Neural cell (in vitro differentiated cells): Measurements from ENCODE around the gene ODC1. TPM values are rescaled to one million over a fixed set of nuclear protein-coding genes. Genes with fewer than 3 reads are reported as not detected.

Experiments used
- H2AFZ ChIP-seq: fragments of 200-600, 300-800 bp; sonication (generic), shearing (Covaris generic); 2 replicates; pipeline ENCODE4 v1.6.0; 2014; ENCODE audit warnings: low read depth, mild to moderate bottlenecking, antibody characterized with exemption, low read length, moderate library complexity
- H3F3A ChIP-seq: fragments of 200-600 bp; shearing (Covaris generic); 2 replicates; pipeline ENCODE4 v1.6.1; 2016; ENCODE audit warnings: mild to moderate bottlenecking, moderate library complexity, mixed read lengths, antibody characterized with exemption, low read length; ENCODE audit not compliant: insufficient read depth, poor library complexity, severe bottlenecking
- H3K27ac ChIP-seq: fragments of 200-600, 300-800 bp; sonication (generic), shearing (Covaris generic); 2 replicates; pipeline ENCODE4 v1.5.1; 2014; ENCODE audit warnings: mild to moderate bottlenecking, low read length, moderate library complexity
- H3K27me3 ChIP-seq: fragments of 300-800, 200-600 bp; sonication (generic), shearing (Covaris generic); 2 replicates; pipeline ENCODE4 v1.6.0; 2014; ENCODE audit warnings: mild to moderate bottlenecking, low read depth, low read length, moderate library complexity; ENCODE audit not compliant: insufficient read depth
- H3K36me3 ChIP-seq: fragments of 300-800, 200-600 bp; sonication (generic), shearing (Covaris generic); 2 replicates; pipeline ENCODE4 v1.5.1; 2014; ENCODE audit warnings: mild to moderate bottlenecking, antibody characterized with exemption, low read length, moderate library complexity; ENCODE audit not compliant: insufficient read depth
- H3K4me2 ChIP-seq: fragments of 300-800, 200-600 bp; sonication (generic), shearing (Covaris generic); 2 replicates; pipeline ENCODE4 v1.6.0; 2014; ENCODE audit warnings: mild to moderate bottlenecking, low read length
- H3K4me3 ChIP-seq: fragments of 300-800, 200-600 bp; sonication (generic), shearing (Covaris generic); 2 replicates; pipeline ENCODE4 v1.5.1; 2014; ENCODE audit warnings: mild to moderate bottlenecking, low read length, moderate library complexity
- H3K79me2 ChIP-seq: fragments of 200-600 bp; shearing (Covaris generic); replicated peaks from 2 replicates; pipeline ENCODE4 v1.6.0; 2014; ENCODE audit warnings: mild to moderate bottlenecking, low read length, moderate library complexity; ENCODE audit not compliant: insufficient read depth
- H3K9ac ChIP-seq: fragments of 300-800, 200-600 bp; sonication (generic), shearing (Covaris generic); 2 replicates; pipeline ENCODE4 v1.6.1; 2016; ENCODE audit warnings: mild to moderate bottlenecking, low read length, mixed read lengths
- H3K9me2 ChIP-seq: fragments of 200-600 bp; shearing (Covaris generic); 2 replicates; pipeline ENCODE4 v1.6.1; 2016; ENCODE audit warnings: mild to moderate bottlenecking, low read length, mixed read lengths; ENCODE audit not compliant: insufficient read depth
- H3K9me3 ChIP-seq: fragments of 200-600, 300-800 bp; sonication (generic), shearing (Covaris generic); 2 replicates; pipeline ENCODE4 v1.6.1; 2016; ENCODE audit warnings: mild to moderate bottlenecking, mixed run types, low read length, moderate library complexity, mixed read lengths
- H4K20me1 ChIP-seq: fragments of 200-600 bp; shearing (Covaris generic); 2 replicates; pipeline ENCODE4 v1.6.1; 2016; ENCODE audit warnings: mild to moderate bottlenecking, mixed run types; ENCODE audit not compliant: insufficient read depth
- CTCF ChIP-seq: fragments of 450-650 bp; IDR thresholded peaks from 2 replicates; pipeline ENCODE4 v1.5.1; 2014; ENCODE audit warnings: antibody characterized with exemption, mild to moderate bottlenecking, moderate library complexity; ENCODE audit not compliant: poor library complexity, severe bottlenecking
- EZH2 ChIP-seq: fragments of 200-600, 300-800 bp; shearing (Covaris generic), sonication (generic); IDR thresholded peaks from 2 replicates; pipeline ENCODE4 v1.6.1; 2014; ENCODE audit warnings: antibody characterized with exemption, low read length, borderline replicate concordance, mild to moderate bottlenecking; ENCODE audit not compliant: insufficient read depth, poor library complexity, severe bottlenecking
- POLR2AphosphoS5 ChIP-seq: IDR thresholded peaks from 2 replicates; pipeline ENCODE4 v1.6.1; 2012
- RAD21 ChIP-seq: fragments of 450-650 bp; conservative IDR thresholded peaks from 2 replicates; pipeline ENCODE4 v1.6.1; 2014; ENCODE audit warnings: antibody characterized with exemption, mild to moderate bottlenecking, moderate library complexity
- SMC3 ChIP-seq: fragments of 450-650 bp; conservative IDR thresholded peaks from 2 replicates; pipeline ENCODE4 v1.6.1; 2014; ENCODE audit warnings: antibody characterized with exemption, mild to moderate bottlenecking, moderate library complexity; ENCODE audit not compliant: poor library complexity
- TAF1 ChIP-seq: IDR thresholded peaks from 2 replicates; pipeline ENCODE4 v1.6.1; 2012; ENCODE audit warnings: low read depth
- polyA plus RNA-seq: library from polyadenylated mRNA; depleted of rRNA; stranded (reverse); fragments of >200 nt; gene quantifications from 2 replicates; pipeline ENCODE4 v1.2.3, GENCODE V29; 2014
- TF ChIP-seq, protein P1 (sequence below): IDR thresholded peaks from 2 replicates; pipeline ENCODE4 v1.6.1; 2012; ENCODE audit warnings: borderline replicate concordance

The ODC1 gene
- polyA plus RNA-seq, 1 donor from 2014 or later = 1,107 TPM

DNA sequence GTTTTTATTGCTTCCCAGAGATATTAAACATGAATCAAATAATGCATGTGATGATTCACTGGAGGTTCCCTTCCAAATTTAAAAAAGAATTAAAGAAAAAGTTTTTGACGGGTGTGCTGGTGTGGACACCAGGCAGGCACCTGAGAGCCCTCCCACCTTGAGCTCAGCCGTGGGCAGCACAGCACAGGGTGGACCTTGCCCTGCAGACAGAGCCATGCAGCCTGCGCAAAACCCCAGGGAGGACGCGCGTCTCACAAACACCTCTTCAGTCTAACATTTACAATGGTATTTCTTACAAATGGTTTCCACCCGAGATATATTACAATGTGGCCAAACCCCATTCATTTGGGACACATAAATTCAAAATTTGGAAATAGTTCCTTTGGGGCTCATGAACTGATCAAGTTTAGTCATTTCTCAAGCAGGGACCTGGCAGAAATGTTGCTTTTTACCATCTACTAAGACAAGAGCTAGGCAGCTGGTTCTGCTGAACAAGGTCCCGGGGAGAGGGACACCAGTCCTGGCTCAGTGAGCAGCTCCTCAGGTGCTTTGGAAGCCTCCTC is 45.4 kb downstream of the ODC1 start:
- Histone ChIP-seq H3K9ac (no peak overlapping the region), H3K27ac (no peak overlapping the region), H3K9me3 (no peaks in the 10 kb centered on the region), H2AFZ (no peak overlapping the region), H3F3A (no peaks in the 10 kb centered on the region), H3K4me2 (no peak overlapping the region), H3K79me2 (no peaks in the 10 kb centered on the region), H3K9me2 (no peaks in the 10 kb centered on the region), H3K4me3 (no peak overlapping the region), H3K36me3 (no peaks in the 10 kb centered on the region), H4K20me1 (no peaks in the 10 kb centered on the region), H3K27me3 (no peaks in the 10 kb centered on the region)
- TF ChIP-seq, protein P1, sequence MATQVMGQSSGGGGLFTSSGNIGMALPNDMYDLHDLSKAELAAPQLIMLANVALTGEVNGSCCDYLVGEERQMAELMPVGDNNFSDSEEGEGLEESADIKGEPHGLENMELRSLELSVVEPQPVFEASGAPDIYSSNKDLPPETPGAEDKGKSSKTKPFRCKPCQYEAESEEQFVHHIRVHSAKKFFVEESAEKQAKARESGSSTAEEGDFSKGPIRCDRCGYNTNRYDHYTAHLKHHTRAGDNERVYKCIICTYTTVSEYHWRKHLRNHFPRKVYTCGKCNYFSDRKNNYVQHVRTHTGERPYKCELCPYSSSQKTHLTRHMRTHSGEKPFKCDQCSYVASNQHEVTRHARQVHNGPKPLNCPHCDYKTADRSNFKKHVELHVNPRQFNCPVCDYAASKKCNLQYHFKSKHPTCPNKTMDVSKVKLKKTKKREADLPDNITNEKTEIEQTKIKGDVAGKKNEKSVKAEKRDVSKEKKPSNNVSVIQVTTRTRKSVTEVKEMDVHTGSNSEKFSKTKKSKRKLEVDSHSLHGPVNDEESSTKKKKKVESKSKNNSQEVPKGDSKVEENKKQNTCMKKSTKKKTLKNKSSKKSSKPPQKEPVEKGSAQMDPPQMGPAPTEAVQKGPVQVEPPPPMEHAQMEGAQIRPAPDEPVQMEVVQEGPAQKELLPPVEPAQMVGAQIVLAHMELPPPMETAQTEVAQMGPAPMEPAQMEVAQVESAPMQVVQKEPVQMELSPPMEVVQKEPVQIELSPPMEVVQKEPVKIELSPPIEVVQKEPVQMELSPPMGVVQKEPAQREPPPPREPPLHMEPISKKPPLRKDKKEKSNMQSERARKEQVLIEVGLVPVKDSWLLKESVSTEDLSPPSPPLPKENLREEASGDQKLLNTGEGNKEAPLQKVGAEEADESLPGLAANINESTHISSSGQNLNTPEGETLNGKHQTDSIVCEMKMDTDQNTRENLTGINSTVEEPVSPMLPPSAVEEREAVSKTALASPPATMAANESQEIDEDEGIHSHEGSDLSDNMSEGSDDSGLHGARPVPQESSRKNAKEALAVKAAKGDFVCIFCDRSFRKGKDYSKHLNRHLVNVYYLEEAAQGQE = no peak
- TF ChIP-seq TAF1 (no peak), SMC3 (no peak)

DNA sequence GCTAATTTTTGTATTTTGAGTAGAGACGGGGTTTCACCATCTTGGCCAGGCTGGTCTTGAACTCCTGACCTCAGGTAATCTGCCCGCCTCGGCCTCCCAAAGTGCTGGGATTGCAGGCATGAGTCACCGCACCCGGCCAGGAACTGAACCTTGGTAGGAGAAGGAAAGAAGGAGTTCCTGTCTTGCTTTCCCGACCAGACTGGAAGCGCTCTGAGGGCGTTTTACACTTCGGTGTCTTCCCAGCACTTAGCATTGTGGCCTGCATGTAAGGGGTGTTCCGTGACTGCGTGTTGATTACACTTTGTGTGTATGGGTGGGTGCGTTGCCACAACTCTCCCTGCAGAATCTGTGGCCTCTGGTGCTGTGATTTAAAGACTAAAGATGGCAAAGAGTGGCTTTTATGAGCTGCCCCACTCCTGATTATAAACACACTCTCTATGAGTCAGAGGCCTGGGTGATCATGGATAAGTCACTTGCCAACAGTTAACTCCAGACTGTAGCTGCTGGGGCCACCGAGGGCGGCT is 46.0 kb downstream of the ODC1 start:
- no peaks in the 10 kb centered on the region for H3K36me3 ChIP-seq
- no peaks in the 10 kb centered on the region for H3K27me3 ChIP-seq
- no peak overlapping the region for H3K4me3 ChIP-seq
- H3F3A ChIP-seq = no peaks in the 10 kb centered on the region
- H3K4me2 ChIP-seq = no peak overlapping the region
- H3K9me3 ChIP-seq = no peaks in the 10 kb centered on the region
- no peak overlapping the region for H3K9ac ChIP-seq
- no peaks in the 10 kb centered on the region for H3K9me2 ChIP-seq
- no peak overlapping the region for H2AFZ ChIP-seq
- H4K20me1 ChIP-seq = no peaks in the 10 kb centered on the region
- TF ChIP-seq POLR2AphosphoS5 = no peak
- no peak overlapping the region for H3K27ac ChIP-seq
- no peaks in the 10 kb centered on the region for H3K79me2 ChIP-seq

GRCh38 chr2:10400978-10401951 is 46.9 kb downstream of the ODC1 start:
- H4K20me1 ChIP-seq = no peaks in the 10 kb centered on the region
- H3K9ac ChIP-seq = no peak overlapping the region
- H3K9me2 ChIP-seq = no peaks in the 10 kb centered on the region
- H3K4me2 ChIP-seq = no peak overlapping the region
- TF ChIP-seq CTCF = no peak
- TF ChIP-seq RAD21 = no peak
- TF ChIP-seq POLR2AphosphoS5 = no peak
- TF ChIP-seq EZH2 = no peak
- H3K27me3 ChIP-seq = no peaks in the 10 kb centered on the region
- H3K79me2 ChIP-seq = no peaks in the 10 kb centered on the region
- H2AFZ ChIP-seq = no peak overlapping the region
- H3K9me3 ChIP-seq = no peaks in the 10 kb centered on the region
- H3K4me3 ChIP-seq = no peak overlapping the region
- H3K27ac ChIP-seq = no peak overlapping the region
- H3F3A ChIP-seq = no peaks in the 10 kb centered on the region
- H3K36me3 ChIP-seq = no peaks in the 10 kb centered on the region
